Right cardiac atrium (tissue), 5 donors: ENCODE results near the gene CD84. TPM values are rescaled to one million over a fixed set of nuclear protein-coding genes. Genes with fewer than 3 reads are reported as not detected.

Source experiments
- ATAC-seq, 2 donors: fragments of 200-7000 bp; cut with Tn5 transposase; one replicate each; pipeline versions ENCODE4 v1.8.0 to v1.9.1; 2020; ENCODE audit warnings: moderate library complexity in 2 of 2, mild to moderate bottlenecking in 1 of 2
- DNase-seq, 3 donors: peaks; one replicate each; pipeline ENCODE4 v3.0.0-alpha.2; 2020
- H3K27ac ChIP-seq: one replicate; pipeline ENCODE4 v1.5.1; 2013; ENCODE audit warnings: mild to moderate bottlenecking, low read length, control low read depth, moderate library complexity
- H3K27me3 ChIP-seq: one replicate; pipeline ENCODE4 v1.6.1; 2013; ENCODE audit not compliant: control insufficient read depth, insufficient read depth
- H3K4me1 ChIP-seq: one replicate; pipeline ENCODE4 v1.6.1; 2013; ENCODE audit warnings: low read length; ENCODE audit not compliant: control insufficient read depth, insufficient read depth
- H3K4me3 ChIP-seq: one replicate; pipeline ENCODE4 v1.5.1; 2013; ENCODE audit warnings: low read length, control low read depth
- H3K9me3 ChIP-seq: one replicate; pipeline ENCODE4 v1.6.1; 2013; ENCODE audit warnings: low read length; ENCODE audit not compliant: control insufficient read depth
- whole genome bisulfite sequencing: extraction: QIAGEN DNeasy Blood & Tissue Kit; methylation state at CpG from one replicate; pipeline ENCODE4 v1.1.7; 2013; 5-methylcytosine and 5-hydroxymethylcytosine counted together
- intact Hi-C, 4 donors: fragments of 100-400 bp; cut with DNase I; formaldehyde crosslinking; loops; one replicate each; pipeline versions ENCODE4 v1.11.0 to v1.14.0; 2022 to 2023
- polyA plus RNA-seq: library from polyadenylated mRNA; stranded (reverse); fragments of 200-250 nt; gene quantifications from one replicate; pipeline ENCODE4 v1.2.3, GENCODE V29; 2013
- total RNA-seq, 4 donors: library from RNA; stranded (reverse); fragmentation: NEBNext Ultra II Directional; extraction: Animal tissue kit (Norgen Biotek cat#: 25700); gene quantifications; one replicate each; pipeline ENCODE4 v1.2.1, GENCODE V29; 2021
- donor health status: healthy with polysubstance abuse.
- donor health status: DM: no; HTN: yes; CAD: no.
- donor health status: DM: no; HTN: no; CAD: no.
- donor health status: DM: no; HTN: yes; CAD: no; lungs with severe emphysema.
- donor health status: DM: yes; HTN: yes; CAD: no.

The CD84 gene
- total and polyA plus RNA-seq, 5 donors: 0.61 to 5.7 (median 5.2) TPM

- Histone ChIP-seq H3K4me1 (no peaks in the 10 kb centered on the region), H3K27ac (no peak overlapping the region), H3K27me3 (no peaks in the 10 kb centered on the region), H3K9me3 (no peaks in the 10 kb centered on the region), H3K4me3 (no peak overlapping the region)
- ATAC-seq (no peak), DNase-seq (no peak)
- WGBS: 81% methylated on average over 8 of the region's 8 CpGs
- intact Hi-C loops: no loop called here
Measured at GRCh38 chr1:160621633-160622413, 42.5 kb upstream of the CD84 start.

GRCh38 chr1:160620942-160621632, 41.8 kb upstream of the CD84 start:
- DNase-seq (no peak), ATAC-seq (no peak)
- Histone ChIP-seq H3K27ac (no peak overlapping the region), H3K4me3 (no peak overlapping the region), H3K27me3 (no peaks in the 10 kb centered on the region), H3K4me1 (no peaks in the 10 kb centered on the region), H3K9me3 (no peaks in the 10 kb centered on the region)
- intact Hi-C loops: no loop called here
- 80% methylated on average over 5 of the region's 5 CpGs for WGBS

GRCh38 chr1:160619742-160620277, 40.5 kb upstream of the CD84 start:
- intact Hi-C loops: no loop called here

GRCh38 chr1:160618763-160619274, 39.5 kb upstream of the CD84 start:
- no peak for ATAC-seq
- intact Hi-C loops: no loop called here
- no peak overlapping the region for H3K4me3 ChIP-seq
- H3K27ac ChIP-seq: no peak overlapping the region
- no peaks in the 10 kb centered on the region for H3K27me3 ChIP-seq
- H3K4me1 ChIP-seq: no peaks in the 10 kb centered on the region
- no peak for DNase-seq
- H3K9me3 ChIP-seq: no peaks in the 10 kb centered on the region
- WGBS: 95% methylated on average over 3 of the region's 3 CpGs

More at GRCh38 chr1:160619742-160620277, 40.5 kb upstream of the CD84 start:
- Histone ChIP-seq H3K27ac (no peak overlapping the region), H3K4me1 (no peaks in the 10 kb centered on the region), H3K27me3 (no peaks in the 10 kb centered on the region), H3K9me3 (no peaks in the 10 kb centered on the region), H3K4me3 (no peak overlapping the region)
- DNase-seq (no peak), ATAC-seq (no peak)
- WGBS: 83% methylated on average over 4 of the region's 4 CpGs

- ATAC-seq (no peak), DNase-seq (no peak)
- no peaks in the 10 kb centered on the region for H3K27me3 ChIP-seq
- H3K9me3 ChIP-seq: no peaks in the 10 kb centered on the region
- no peak overlapping the region for H3K27ac ChIP-seq
- H3K4me3 ChIP-seq: no peak overlapping the region
- 58% methylated on average over 1 of the region's 1 CpG for WGBS
- intact Hi-C loops: no loop called here
- H3K4me1 ChIP-seq: no peaks in the 10 kb centered on the region
Measured at GRCh38 chr1:160618327-160618726, 39.0 kb upstream of the CD84 start.

GRCh38 chr1:160615660-160616059, 36.4 kb upstream of the CD84 start:
- WGBS: 89% methylated on average over 2 of the region's 2 CpGs
- intact Hi-C loops: no loop called here
- no peak for DNase-seq
- H3K9me3 ChIP-seq: no peaks in the 10 kb centered on the region
- H3K27me3 ChIP-seq: no peaks in the 10 kb centered on the region
- H3K4me1 ChIP-seq: no peaks in the 10 kb centered on the region
- H3K4me3 ChIP-seq: no peak overlapping the region
- ATAC-seq: no peak
- no peak overlapping the region for H3K27ac ChIP-seq

- intact Hi-C loops: no loop called here
- WGBS: 87% methylated on average over 5 of the region's 5 CpGs
- Histone ChIP-seq H3K27ac (no peak overlapping the region), H3K9me3 (no peaks in the 10 kb centered on the region), H3K4me3 (no peak overlapping the region), H3K27me3 (no peaks in the 10 kb centered on the region), H3K4me1 (no peaks in the 10 kb centered on the region)
- DNase-seq (no peak), ATAC-seq (no peak)
Measured at GRCh38 chr1:160614410-160614809, 35.1 kb upstream of the CD84 start.

GRCh38 chr1:160612613-160613218, 33.4 kb upstream of the CD84 start:
- no peaks in the 10 kb centered on the region for H3K9me3 ChIP-seq
- ATAC-seq (no peak), DNase-seq (no peak)
- WGBS: 71% methylated on average over 6 of the region's 6 CpGs
- intact Hi-C loops: no loop called here
- H3K27ac ChIP-seq: no peak overlapping the region
- no peak overlapping the region for H3K4me3 ChIP-seq
- no peaks in the 10 kb centered on the region for H3K4me1 ChIP-seq
- no peaks in the 10 kb centered on the region for H3K27me3 ChIP-seq

- WGBS: 5% methylated on average over 1 of the region's 1 CpG
- no peaks in the 10 kb centered on the region for H3K4me1 ChIP-seq
Measured at GRCh38 chr1:160610569-160611242, 31.4 kb upstream of the CD84 start.

GRCh38 chr1:160608941-160609340, 29.6 kb upstream of the CD84 start:
- Histone ChIP-seq H3K9me3 (no peaks in the 10 kb centered on the region), H3K4me3 (no peak overlapping the region), H3K27me3 (no peaks in the 10 kb centered on the region), H3K27ac (no peak overlapping the region), H3K4me1 (no peaks in the 10 kb centered on the region)
- ATAC-seq (no peak), DNase-seq (no peak)
- intact Hi-C loops: loop anchor here in 1 of 4 donors (2.0 kb wide), 1 partner anchor 178 kb away; no protein-coding TSS in a partner anchor

More at GRCh38 chr1:160610569-160611242, 31.4 kb upstream of the CD84 start:
- Histone ChIP-seq H3K27me3 (no peaks in the 10 kb centered on the region), H3K27ac (no peak overlapping the region), H3K4me3 (no peak overlapping the region), H3K9me3 (no peaks in the 10 kb centered on the region)
- DNase-seq: no peak
- intact Hi-C loops: no loop called here
- no peak for ATAC-seq
